ENCODE data around the gene CEP68. TPM values are rescaled to one million over a fixed set of nuclear protein-coding genes. Genes with fewer than 3 reads are reported as not detected.
A peak's percentile ranks its signal among the peaks of the same experiment; 100 is the strongest.

CEP68 gene
- total RNA-seq, 4 donors from 2014 or later = 19.8 to 34.1 (median 27.5) TPM

- Histone ChIP-seq H3K27ac (peak overlapping the region; percentile 65 to 91 (median 78)), H3K27me3 (no peaks in the 10 kb centered on the region), H3K36me3 (no peaks in the 10 kb centered on the region), H3K9me3 (no peaks in the 10 kb centered on the region), H3K4me1 (peaks cover 19 to 53% of the 10 kb centered on the region in 2 donors), H3K4me3 (replicated peaks in 1 of 3) (peak overlapping the region; percentile 71 to 98 (median 82))
- no peak for DNase-seq
- TF ChIP-seq, protein P1, sequence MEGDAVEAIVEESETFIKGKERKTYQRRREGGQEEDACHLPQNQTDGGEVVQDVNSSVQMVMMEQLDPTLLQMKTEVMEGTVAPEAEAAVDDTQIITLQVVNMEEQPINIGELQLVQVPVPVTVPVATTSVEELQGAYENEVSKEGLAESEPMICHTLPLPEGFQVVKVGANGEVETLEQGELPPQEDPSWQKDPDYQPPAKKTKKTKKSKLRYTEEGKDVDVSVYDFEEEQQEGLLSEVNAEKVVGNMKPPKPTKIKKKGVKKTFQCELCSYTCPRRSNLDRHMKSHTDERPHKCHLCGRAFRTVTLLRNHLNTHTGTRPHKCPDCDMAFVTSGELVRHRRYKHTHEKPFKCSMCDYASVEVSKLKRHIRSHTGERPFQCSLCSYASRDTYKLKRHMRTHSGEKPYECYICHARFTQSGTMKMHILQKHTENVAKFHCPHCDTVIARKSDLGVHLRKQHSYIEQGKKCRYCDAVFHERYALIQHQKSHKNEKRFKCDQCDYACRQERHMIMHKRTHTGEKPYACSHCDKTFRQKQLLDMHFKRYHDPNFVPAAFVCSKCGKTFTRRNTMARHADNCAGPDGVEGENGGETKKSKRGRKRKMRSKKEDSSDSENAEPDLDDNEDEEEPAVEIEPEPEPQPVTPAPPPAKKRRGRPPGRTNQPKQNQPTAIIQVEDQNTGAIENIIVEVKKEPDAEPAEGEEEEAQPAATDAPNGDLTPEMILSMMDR (IDR thresholded peaks at IDR 0.05) = no peak
- peak in 1 of 2 donors; percentile 7 for TF ChIP-seq POLR2A (IDR thresholded peaks at IDR 0.05)
- intact Hi-C loops (cut with DNase I) = no loop called here
- 56 to 60% methylated on average over 6 of the region's 6 CpGs for WGBS, 2 donors
Observed at GRCh38 chr2:65057391-65058052, 1.3 kb downstream of the CEP68 start.

- no peak overlapping the region for H3K4me3 ChIP-seq (replicated peaks in 1 of 3)
- WGBS, 2 donors = 86 to 97% methylated on average over 1 of the region's 1 CpG
- no peaks in the 10 kb centered on the region for H3K36me3 ChIP-seq
- intact Hi-C loops (cut with DNase I) = no loop called here
- peaks cover 19 to 64% of the 10 kb centered on the region in 2 donors for H3K4me1 ChIP-seq
- H3K27me3 ChIP-seq = no peaks in the 10 kb centered on the region
- no peaks in the 10 kb centered on the region for H3K9me3 ChIP-seq
- DNase-seq = no peak
- no peak for TF ChIP-seq POLR2A (IDR thresholded peaks at IDR 0.05)
- TF ChIP-seq, protein P1 (IDR thresholded peaks at IDR 0.05) = no peak
- H3K27ac ChIP-seq = peak overlapping the region in 2 of 3 donors; percentile 78 to 91
Observed at GRCh38 chr2:65059071-65059470, 2.9 kb downstream of the CEP68 start.

- no peaks in the 10 kb centered on the region for H3K27me3 ChIP-seq
- H3K4me1 ChIP-seq = peaks cover 40 to 82% of the 10 kb centered on the region in 2 donors
- no peaks in the 10 kb centered on the region for H3K36me3 ChIP-seq
- TF ChIP-seq, protein P1 (IDR thresholded peaks at IDR 0.05) = no peak
- TF ChIP-seq POLR2A (IDR thresholded peaks at IDR 0.05) = no peak
- no peak for DNase-seq
- intact Hi-C loops (cut with DNase I) = loop anchor here (5.0 kb wide), 1 partner anchor 76 kb away; no protein-coding TSS in a partner anchor
- no peaks in the 10 kb centered on the region for H3K9me3 ChIP-seq
- WGBS, 2 donors = 89 to 91% methylated on average over 7 of the region's 7 CpGs
- H3K27ac ChIP-seq = peak overlapping the region; percentile 23 to 50 (median 37)
- no peak overlapping the region for H3K4me3 ChIP-seq (replicated peaks in 1 of 3)
Observed at GRCh38 chr2:65061146-65061909, 5.1 kb downstream of the CEP68 start.

DNA sequence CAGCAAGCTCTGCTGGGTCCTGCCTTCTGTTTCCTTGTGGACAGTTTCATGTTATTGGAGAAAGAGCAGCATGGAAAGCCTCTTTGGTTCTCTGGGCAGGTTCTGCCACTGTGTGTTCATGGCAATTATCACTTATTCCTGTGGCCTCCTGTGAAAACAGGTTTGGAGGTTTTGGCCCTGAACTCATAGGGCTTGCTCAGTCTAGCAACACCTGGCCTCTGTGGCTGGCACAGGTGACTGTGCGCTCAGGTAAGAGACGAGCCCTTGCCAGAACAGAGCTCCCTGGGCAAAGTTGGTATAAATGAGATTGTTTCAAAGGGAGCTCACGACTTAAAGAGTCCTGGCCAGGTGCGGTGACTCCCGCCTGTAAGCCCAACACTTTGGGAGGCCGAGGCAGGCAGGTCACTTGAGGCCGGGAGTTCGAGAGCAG, 5.7 kb downstream of the CEP68 start:
- H3K27ac ChIP-seq = peak overlapping the region in 2 of 3 donors; percentile 23 to 50
- H3K9me3 ChIP-seq = no peaks in the 10 kb centered on the region
- DNase-seq = peak; percentile 40 to 66
- TF ChIP-seq, protein P1 (IDR thresholded peaks at IDR 0.05) = no peak
- no peak for TF ChIP-seq POLR2A (IDR thresholded peaks at IDR 0.05)
- intact Hi-C loops (cut with DNase I) = loop anchor here (5.0 kb wide), 1 partner anchor 75 kb away; no protein-coding TSS in a partner anchor
- H3K27me3 ChIP-seq = no peaks in the 10 kb centered on the region
- H3K4me1 ChIP-seq = peaks cover 40 to 82% of the 10 kb centered on the region in 2 donors
- no peak overlapping the region for H3K4me3 ChIP-seq (replicated peaks in 1 of 3)
- no peaks in the 10 kb centered on the region for H3K36me3 ChIP-seq
- WGBS, 2 donors = 90 to 98% methylated on average over 6 to 8 of the region's 8 CpGs
